ENCODE measurements around the gene KCNH1.

KCNH1 gene

DNA sequence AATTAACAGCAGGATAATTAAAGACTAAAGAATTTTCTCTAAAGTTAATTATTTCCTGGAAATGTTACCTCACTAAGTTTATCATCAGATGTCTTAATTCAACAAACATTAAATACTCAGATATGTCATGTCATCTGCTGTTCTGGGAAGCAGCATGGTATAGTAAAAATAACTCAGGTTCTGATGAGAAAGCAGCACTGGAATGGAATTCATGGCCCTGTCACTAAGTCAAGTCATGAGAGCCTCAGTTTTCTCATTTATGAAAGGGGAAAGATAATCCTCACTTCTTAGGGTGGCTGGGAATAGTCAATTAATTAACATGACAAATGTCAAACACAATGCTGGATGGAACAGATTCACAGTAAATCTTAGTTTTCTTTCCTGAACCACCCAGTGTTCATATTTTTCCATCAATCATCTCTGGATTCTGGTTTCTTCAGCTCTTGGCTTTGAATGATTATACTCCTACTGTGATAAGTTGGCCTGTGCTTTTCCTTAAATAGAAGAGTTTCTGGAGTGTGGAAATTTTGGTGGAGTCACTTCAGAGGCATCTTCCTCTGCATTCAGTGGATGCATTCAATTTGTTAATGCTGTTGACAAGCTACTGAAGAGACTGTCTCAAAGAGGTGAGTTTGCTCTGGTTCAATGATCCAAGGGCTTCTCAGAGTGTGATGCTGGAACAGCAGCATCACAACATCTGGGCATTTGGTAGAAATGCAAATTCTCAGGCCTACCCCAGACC, 319.4 kb downstream of the KCNH1 start:
- no peak for DNase-seq (ENCODE audit: low read depth)
- no peak overlapping the region for H3K4me3 ChIP-seq (ENCODE audit: low read depth, low read length)
- TF ChIP-seq, protein P1, sequence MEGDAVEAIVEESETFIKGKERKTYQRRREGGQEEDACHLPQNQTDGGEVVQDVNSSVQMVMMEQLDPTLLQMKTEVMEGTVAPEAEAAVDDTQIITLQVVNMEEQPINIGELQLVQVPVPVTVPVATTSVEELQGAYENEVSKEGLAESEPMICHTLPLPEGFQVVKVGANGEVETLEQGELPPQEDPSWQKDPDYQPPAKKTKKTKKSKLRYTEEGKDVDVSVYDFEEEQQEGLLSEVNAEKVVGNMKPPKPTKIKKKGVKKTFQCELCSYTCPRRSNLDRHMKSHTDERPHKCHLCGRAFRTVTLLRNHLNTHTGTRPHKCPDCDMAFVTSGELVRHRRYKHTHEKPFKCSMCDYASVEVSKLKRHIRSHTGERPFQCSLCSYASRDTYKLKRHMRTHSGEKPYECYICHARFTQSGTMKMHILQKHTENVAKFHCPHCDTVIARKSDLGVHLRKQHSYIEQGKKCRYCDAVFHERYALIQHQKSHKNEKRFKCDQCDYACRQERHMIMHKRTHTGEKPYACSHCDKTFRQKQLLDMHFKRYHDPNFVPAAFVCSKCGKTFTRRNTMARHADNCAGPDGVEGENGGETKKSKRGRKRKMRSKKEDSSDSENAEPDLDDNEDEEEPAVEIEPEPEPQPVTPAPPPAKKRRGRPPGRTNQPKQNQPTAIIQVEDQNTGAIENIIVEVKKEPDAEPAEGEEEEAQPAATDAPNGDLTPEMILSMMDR (IDR thresholded peaks at IDR 0.05; ENCODE audit: low read depth, low read length), result no peak
- TF ChIP-seq MYC (IDR thresholded peaks at IDR 0.05; ENCODE audit: low read depth, low read length) (no peak), POLR2A (IDR thresholded peaks at IDR 0.05; ENCODE audit: extremely low read depth, insufficient read length) (no peak)
- TF ChIP-seq, protein P2, sequence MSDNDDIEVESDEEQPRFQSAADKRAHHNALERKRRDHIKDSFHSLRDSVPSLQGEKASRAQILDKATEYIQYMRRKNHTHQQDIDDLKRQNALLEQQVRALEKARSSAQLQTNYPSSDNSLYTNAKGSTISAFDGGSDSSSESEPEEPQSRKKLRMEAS (IDR thresholded peaks at IDR 0.05; ENCODE audit: low read depth, low read length), result no peak

DNA sequence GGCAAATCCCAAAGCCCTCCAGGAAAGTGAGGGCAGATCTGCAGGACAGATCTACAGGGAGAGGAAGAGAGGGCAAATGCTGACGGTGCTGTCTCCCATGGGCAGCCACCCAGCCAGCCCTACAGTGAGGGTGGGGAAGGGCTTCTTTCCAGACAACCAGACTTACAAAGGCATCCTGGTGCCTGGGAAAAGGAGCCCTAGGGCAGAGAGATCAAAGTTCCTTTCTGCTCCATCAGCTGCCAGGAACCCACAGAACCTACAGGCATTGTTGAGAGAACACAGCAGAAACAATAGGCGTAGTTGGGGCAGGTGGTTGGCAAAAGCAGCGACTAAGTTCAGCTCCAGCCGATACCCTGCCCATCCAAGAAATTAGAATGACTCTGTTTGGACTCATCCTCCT, 332.4 kb downstream of the KCNH1 start:
- TF ChIP-seq, protein P2 (IDR thresholded peaks at IDR 0.05; ENCODE audit: low read depth, low read length), result no peak
- TF ChIP-seq POLR2A (IDR thresholded peaks at IDR 0.05; ENCODE audit: extremely low read depth, insufficient read length) (no peak), MYC (IDR thresholded peaks at IDR 0.05; ENCODE audit: low read depth, low read length) (no peak)
- TF ChIP-seq, protein P1 (IDR thresholded peaks at IDR 0.05; ENCODE audit: low read depth, low read length), result no peak
- no peak overlapping the region for H3K4me3 ChIP-seq (ENCODE audit: low read depth, low read length)
- DNase-seq (ENCODE audit: low read depth), result no peak

DNA sequence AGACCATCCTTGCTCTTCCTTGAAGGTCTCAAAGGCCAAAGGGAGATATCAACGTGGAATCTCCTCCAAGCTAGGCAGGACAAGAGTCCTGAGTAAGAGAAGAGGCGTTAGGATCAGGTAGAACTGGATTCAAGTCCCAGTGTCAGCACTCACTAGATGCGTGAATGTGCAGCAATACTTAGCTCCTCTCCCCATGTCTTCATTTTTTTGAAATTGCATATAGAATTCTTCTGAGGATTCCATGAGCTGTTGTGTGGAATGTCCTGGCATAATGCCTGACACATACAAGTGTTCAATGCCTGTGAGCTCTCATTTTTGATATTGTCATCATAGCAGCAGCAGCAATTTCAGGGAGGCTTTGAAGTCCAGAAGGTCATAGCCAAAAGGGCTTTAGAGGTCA, 333.2 kb downstream of the KCNH1 start:
- TF ChIP-seq POLR2A (IDR thresholded peaks at IDR 0.05; ENCODE audit: extremely low read depth, insufficient read length) (no peak), MYC (IDR thresholded peaks at IDR 0.05; ENCODE audit: low read depth, low read length) (no peak)
- TF ChIP-seq, protein P2 (IDR thresholded peaks at IDR 0.05; ENCODE audit: low read depth, low read length), result no peak
- TF ChIP-seq, protein P1 (IDR thresholded peaks at IDR 0.05; ENCODE audit: low read depth, low read length), result no peak
- no peak for DNase-seq (ENCODE audit: low read depth)
- no peak overlapping the region for H3K4me3 ChIP-seq (ENCODE audit: low read depth, low read length)

DNA sequence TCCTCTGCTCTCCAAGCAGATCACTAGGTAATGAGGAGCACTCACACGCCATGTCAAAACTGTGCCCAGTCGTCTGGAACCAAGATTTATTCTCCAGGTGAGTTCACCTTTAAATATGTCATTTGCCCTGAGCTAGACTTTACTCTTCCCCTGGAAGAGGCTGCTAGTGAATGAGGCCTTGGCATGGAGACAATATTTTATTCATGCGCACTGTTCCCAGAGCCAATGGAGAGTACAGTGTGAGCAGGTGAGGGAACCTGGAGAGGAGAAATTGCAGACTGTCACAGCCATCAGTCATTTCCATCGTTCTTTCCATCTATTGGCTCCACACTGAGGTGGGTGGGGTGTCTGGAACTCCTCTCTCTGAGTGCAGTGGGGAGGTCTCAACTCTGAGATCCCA, 333.6 kb downstream of the KCNH1 start:
- no peak for DNase-seq (ENCODE audit: low read depth)

DNA sequence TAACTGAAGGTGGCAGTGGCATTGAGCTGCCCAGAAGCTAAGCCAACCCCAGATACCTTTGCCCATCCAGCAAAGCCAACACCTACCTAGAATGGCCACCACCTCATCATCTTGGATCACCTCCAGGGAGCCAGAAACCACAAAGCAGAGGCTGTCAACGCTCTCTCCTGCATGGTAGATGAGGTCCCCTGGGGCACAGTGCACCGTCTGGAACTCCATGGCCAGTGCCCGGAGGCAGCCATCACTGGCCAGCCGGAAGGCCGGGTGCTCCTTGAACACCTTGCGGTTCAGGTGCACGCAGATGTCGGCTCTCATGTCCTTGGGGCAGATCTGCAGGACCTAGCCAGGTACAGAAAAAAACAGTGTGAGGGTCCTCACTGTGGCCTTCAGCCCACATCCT, 336.5 kb downstream of the KCNH1 start:
- no peak for DNase-seq (ENCODE audit: low read depth)

More for the DNA sequence above, 333.6 kb downstream of the KCNH1 start:
- H3K4me3 ChIP-seq (ENCODE audit: low read depth, low read length), result no peak overlapping the region
- no peak for TF ChIP-seq MYC (IDR thresholded peaks at IDR 0.05; ENCODE audit: low read depth, low read length)
- TF ChIP-seq, protein P1 (IDR thresholded peaks at IDR 0.05; ENCODE audit: low read depth, low read length), result no peak
- TF ChIP-seq, protein P2 (IDR thresholded peaks at IDR 0.05; ENCODE audit: low read depth, low read length), result no peak
- no peak for TF ChIP-seq POLR2A (IDR thresholded peaks at IDR 0.05; ENCODE audit: extremely low read depth, insufficient read length)

More for the DNA sequence above, 336.5 kb downstream of the KCNH1 start:
- H3K4me3 ChIP-seq (ENCODE audit: low read depth, low read length), result no peak overlapping the region
- TF ChIP-seq MYC (IDR thresholded peaks at IDR 0.05; ENCODE audit: low read depth, low read length) (no peak), POLR2A (IDR thresholded peaks at IDR 0.05; ENCODE audit: extremely low read depth, insufficient read length) (no peak)
- TF ChIP-seq, protein P1 (IDR thresholded peaks at IDR 0.05; ENCODE audit: low read depth, low read length), result no peak
- TF ChIP-seq, protein P2 (IDR thresholded peaks at IDR 0.05; ENCODE audit: low read depth, low read length), result no peak
